HG03060 (cell line): ENCODE results near the gene SORCS1.
A peak's percentile ranks its signal among the peaks of the same experiment; 100 is the strongest.

Experiments used
- ATAC-seq: cut with Tn5 transposase; IDR thresholded peaks from one replicate; pipeline ENCODE4 v1.9.1; 2021; ENCODE audit warnings: low read depth, moderate number of reproducible peaks; ENCODE audit not compliant: unreplicated experiment

Gene SORCS1

DNA sequence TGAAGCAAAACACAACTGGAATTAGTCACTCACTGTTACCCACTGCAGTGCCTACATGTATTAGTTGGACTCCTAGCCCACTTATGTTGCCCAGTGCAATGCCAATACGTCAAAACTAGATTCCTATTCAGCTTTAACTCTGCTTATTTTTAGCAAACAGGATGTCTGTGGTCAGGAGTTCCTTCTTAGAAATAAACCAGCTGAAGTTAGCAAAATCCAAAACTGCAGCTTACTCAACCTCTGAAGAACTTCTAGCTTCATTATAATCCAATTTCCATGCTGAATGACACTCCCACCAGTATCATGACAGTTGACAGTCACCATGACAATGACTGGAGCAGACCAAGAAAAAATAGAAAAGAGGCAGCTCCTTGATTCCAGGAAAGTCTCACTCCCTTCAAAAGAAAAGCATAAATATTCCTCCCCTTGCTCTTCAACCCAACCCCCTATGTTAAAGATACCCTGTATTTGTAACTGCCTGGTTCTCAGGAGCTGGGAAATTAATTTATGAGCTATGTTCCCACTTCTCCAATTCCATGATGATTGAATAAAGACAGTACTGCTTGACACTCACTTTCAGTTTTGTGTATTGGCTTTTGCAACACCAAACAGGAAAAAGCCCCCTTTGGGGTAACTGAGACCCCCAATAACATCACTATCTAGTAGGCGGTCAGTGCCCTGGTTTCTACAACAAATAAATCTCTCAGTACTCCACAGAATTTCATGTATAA lies 327.4 kb downstream of the SORCS1 start:
- ATAC-seq = peak; percentile 95

DNA sequence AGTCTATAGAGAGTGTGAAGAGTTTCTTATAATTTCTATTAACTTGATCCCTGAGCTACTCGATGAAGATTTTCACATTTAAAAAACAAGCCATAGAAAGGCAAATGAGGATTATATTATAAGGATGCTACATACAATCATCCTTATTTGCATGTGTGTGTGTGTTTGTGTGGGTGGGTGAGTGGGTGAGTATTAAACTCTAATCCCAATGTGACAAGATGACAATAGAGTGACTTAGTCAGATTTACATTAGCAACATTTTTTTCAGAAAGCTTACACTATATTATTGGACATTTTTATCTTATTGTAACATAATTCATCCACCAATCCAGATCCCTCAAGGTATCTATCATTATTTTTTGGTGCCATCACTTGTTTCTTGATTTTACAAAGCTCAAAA lies 331.7 kb downstream of the SORCS1 start:
- no peak for ATAC-seq

GRCh38 chr10:106830471-106830870 lies 334.0 kb downstream of the SORCS1 start:
- no peak for ATAC-seq

- ATAC-seq = no peak
Observed at GRCh38 chr10:106830006-106830405, 334.5 kb downstream of the SORCS1 start.

GRCh38 chr10:106826716-106827115 lies 337.8 kb downstream of the SORCS1 start:
- no peak for ATAC-seq

- ATAC-seq = no peak
Observed at GRCh38 chr10:106825576-106826364, 338.7 kb downstream of the SORCS1 start.

GRCh38 chr10:106820579-106820978 lies 343.9 kb downstream of the SORCS1 start:
- no peak for ATAC-seq

DNA sequence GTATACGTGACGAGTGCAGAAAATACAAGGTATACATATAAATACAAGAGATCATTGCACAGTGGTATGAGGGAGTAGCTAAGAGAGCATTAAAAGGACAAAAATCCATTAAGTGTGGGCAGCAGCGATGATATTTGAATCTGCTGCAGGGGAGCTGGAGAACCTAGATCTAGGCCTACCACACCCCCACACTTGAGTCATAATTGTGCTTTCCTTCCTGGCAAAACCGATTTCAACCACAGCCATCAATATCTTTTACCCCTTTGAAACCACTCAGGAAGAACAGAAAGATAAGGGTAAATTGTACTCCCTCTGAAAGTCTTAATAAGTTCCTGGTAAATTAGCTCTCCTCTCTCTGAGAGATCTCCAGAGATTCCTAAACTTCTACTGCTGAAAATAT lies 345.0 kb downstream of the SORCS1 start:
- ATAC-seq = no peak

DNA sequence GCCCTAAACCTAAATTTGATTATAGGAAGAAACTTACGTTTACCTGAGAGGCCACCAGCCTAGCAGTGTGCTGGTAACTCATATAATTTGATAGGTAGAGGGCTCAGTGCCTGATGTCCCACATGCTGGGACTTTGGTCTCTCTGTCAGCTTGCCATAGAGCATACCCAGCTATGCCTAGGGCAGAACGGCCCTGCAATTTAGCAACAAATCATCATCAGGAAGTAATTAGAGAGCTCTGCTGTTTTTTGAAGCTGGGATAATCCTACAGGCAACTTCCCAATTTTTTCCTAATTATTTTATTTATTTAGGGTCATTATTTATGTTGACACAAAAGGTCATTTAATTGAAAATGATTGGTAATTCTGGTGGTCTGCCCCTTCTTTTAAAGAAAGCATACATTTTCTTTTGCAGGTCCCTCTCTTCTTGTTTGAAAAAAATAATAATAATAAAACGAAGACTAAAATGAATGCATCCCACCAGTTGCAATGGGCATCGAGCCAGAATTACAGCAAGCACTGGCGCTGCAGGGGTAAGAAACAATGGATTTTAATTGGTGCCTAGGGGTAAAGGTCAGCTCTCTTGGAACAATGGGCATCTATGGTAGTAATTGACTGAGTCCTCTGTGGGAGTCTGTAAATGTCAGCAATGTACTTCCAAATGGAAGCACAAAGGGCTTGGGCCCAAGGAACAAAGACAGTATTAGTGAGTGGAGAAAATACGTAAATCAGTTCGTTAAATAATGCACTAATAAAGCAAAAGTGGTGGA lies 348.0 kb downstream of the SORCS1 start:
- ATAC-seq = no peak

DNA sequence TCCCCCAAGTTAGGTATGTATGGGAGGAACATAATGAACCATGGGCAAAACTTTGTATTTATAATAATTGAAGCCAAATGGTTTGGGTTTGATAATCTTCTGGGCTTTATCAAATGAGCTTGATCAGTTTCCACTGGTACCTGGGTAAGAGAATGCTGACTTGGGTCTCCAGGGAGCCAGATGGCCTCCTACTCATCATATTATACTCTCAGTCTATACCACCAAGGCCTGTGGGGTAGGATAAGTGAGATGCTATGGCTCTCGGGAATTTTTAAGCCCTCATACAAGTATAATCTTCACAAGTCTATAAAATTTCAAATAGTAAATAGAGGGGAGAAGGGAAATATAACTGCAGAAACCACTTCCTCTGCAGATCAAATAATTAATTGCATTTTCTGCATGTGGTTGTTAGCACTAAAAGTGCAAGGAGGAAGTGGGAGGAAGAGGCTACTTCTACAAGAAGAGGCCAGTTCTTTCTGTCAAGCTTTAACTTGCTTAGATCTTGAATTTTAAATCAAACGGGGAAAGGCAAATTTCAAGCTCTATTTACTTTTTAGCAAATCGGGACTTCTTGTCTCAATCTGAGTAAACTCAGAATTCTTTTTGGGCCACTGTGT lies 349.0 kb downstream of the SORCS1 start:
- no peak for ATAC-seq

GRCh38 chr10:106804992-106805582 lies 359.4 kb downstream of the SORCS1 start:
- no peak for ATAC-seq

- no peak for ATAC-seq
Observed at GRCh38 chr10:106802949-106803348, 361.6 kb downstream of the SORCS1 start.

- ATAC-seq = no peak
Observed at GRCh38 chr10:106799776-106800175, 364.7 kb downstream of the SORCS1 start.

DNA sequence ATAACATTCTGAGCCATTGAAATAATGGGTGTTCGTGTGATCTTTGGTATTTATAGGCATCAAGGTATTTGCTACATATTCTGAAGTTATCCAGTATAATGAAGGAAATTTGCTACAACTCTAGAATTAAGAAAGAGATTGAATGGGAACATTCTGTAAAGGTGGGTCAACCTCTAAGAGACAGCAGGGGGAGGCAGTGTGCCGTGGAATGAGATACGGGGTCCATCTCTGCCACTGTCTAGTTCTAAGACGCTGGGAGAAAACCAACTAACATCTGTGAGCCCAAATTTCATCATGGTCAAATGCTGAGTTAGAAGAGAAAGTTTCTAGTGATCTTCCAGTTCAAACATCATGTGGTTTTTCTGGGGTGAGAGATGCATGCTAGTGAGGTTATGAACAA lies 368.9 kb downstream of the SORCS1 start:
- ATAC-seq = no peak

DNA sequence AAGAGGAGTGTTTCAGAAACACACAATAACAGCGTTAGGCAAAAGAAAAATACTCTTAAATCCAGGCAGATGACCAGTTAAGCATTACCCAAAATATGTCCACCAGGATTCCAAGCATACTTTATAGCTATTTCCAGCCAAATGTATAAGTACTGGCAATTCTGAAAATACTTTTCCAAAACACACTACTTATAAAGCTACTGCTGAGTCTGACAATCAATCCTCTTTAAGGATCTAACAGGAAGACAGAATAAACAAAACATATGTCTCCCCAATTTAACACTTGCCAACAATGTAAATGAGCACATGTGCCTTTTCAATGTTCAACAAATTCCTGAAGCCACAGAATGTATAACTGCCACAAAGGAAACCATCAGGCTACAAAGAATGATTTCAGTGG lies 370.9 kb downstream of the SORCS1 start:
- ATAC-seq = no peak

- no peak for ATAC-seq
Observed at GRCh38 chr10:106789623-106790022, 374.9 kb downstream of the SORCS1 start.

DNA sequence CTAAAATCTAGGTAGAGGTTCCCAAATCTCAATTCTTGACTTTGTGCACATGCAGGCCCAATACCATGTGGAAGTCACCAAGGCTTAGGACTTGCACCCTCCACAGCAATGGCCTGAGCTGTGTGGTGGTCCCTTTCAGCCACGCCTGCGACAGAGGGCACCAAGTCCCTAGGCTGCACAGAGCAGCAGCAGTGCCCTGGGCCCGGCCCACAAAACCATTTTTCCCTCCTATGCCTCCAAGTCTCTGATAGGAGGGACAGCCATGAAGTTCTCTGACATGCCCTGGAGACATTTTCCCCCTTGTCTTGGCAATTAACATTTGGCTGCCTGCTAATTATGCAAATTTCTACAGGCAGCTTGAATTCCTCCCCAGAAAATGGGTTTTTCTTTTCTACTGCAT lies 375.5 kb downstream of the SORCS1 start:
- no peak for ATAC-seq

DNA sequence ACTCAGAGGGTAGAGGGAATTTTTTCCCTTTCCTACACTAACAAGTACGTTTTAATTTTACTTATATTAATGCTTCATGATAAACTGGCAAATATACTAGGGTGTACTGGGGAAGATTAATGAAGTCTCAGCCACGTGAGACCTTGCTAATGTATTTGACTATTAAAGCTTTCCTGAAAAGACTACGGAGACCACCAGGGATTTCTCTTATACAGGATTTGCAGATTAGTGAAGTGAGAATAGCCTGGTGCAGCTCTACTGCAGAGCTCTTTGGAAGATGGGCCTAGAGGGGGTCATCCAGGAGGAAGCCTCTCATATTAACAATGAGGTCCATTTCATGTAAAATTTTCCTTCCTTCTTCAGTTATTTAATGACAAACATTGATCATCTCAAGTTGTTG lies 379.0 kb downstream of the SORCS1 start:
- no peak for ATAC-seq

- ATAC-seq = no peak
Observed at GRCh38 chr10:106780632-106781031, 383.9 kb downstream of the SORCS1 start.

GRCh38 chr10:106777841-106778240 lies 386.7 kb downstream of the SORCS1 start:
- ATAC-seq = no peak
